GM23338 (cell line): ENCODE measurements around the gene APOL2.

Experiments used
- EZH2 ChIP-seq: fragments of 200-600 bp; sonication (generic); IDR thresholded peaks from one replicate; pipeline ENCODE4 v1.8.0; 2017; ENCODE audit warnings: antibody characterized with exemption, mild to moderate bottlenecking, low read depth; ENCODE audit not compliant: unreplicated experiment
- EZH2phosphoT487 ChIP-seq: fragments of 200-600 bp; sonication (generic); IDR thresholded peaks from one replicate; pipeline ENCODE4 v1.8.1; 2018; ENCODE audit warnings: antibody characterized with exemption; ENCODE audit not compliant: unreplicated experiment
- JUNB ChIP-seq: IDR thresholded peaks from one replicate; pipeline ENCODE4 v1.6.1; 2016; ENCODE audit warnings: antibody characterized with exemption; ENCODE audit not compliant: unreplicated experiment
- NANOG ChIP-seq: IDR thresholded peaks from 2 replicates; pipeline ENCODE4 v1.6.1; 2016; ENCODE audit warnings: antibody characterized with exemption, borderline replicate concordance
- POLR2AphosphoS5 ChIP-seq: IDR thresholded peaks from 2 replicates; pipeline ENCODE4 v1.6.1; 2016; ENCODE audit warnings: antibody characterized with exemption, low read depth
- ZNF114 ChIP-seq: fragments of 250-450 bp; sonication (Bioruptor Pico); IDR thresholded peaks from 2 replicates; pipeline ENCODE4 v1.5.0; 2020; ENCODE audit warnings: mild to moderate bottlenecking, moderate library complexity
- TF ChIP-seq, protein P1 (sequence below), 2 experiments: fragments of 200-600 bp in 1 of 2; sonication (generic) in 1 of 2; conservative IDR thresholded peaks; 2 replicates each; pipeline versions ENCODE4 v1.5.1 to v1.6.1; 2016 to 2017; ENCODE audit warnings: antibody characterized with exemption in 2 of 2, low read depth in 2 of 2, mild to moderate bottlenecking in 2 of 2, moderate library complexity in 1 of 2
- TF ChIP-seq, protein P2 (sequence below): IDR thresholded peaks from one replicate; pipeline ENCODE4 v1.6.1; 2018; ENCODE audit warnings: antibody characterized with exemption; ENCODE audit not compliant: unreplicated experiment

DNA sequence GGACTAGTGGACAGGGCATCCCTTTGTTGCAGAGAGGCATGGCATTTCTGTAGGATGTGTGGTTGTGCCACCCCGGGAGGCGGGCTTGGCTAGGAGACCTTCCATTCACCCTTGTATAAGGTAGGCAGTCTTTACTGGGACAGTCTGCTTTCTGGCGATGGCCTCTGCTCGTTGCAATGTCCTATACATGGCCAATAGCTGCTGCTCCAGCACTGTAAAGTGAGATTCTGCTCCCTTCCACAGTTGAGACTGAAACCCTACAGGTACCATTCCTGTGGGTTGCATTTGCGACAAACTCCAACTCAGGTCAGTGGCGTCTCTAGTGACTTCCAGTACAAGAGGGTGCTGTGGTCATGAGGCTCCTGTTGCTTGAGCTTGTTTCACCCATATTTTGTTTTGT lies 58.4 kb downstream of the APOL2 start:
- TF ChIP-seq, protein P1, sequence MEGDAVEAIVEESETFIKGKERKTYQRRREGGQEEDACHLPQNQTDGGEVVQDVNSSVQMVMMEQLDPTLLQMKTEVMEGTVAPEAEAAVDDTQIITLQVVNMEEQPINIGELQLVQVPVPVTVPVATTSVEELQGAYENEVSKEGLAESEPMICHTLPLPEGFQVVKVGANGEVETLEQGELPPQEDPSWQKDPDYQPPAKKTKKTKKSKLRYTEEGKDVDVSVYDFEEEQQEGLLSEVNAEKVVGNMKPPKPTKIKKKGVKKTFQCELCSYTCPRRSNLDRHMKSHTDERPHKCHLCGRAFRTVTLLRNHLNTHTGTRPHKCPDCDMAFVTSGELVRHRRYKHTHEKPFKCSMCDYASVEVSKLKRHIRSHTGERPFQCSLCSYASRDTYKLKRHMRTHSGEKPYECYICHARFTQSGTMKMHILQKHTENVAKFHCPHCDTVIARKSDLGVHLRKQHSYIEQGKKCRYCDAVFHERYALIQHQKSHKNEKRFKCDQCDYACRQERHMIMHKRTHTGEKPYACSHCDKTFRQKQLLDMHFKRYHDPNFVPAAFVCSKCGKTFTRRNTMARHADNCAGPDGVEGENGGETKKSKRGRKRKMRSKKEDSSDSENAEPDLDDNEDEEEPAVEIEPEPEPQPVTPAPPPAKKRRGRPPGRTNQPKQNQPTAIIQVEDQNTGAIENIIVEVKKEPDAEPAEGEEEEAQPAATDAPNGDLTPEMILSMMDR (conservative IDR thresholded peaks at IDR 0.05; ENCODE audit: low read depth in 2 of 2), result no peak
- TF ChIP-seq POLR2AphosphoS5 (no peak), NANOG (no peak), ZNF114 (CRISPR knock-in tag) (no peak), EZH2phosphoT487 (no peak), EZH2 (no peak), JUNB (no peak)
- TF ChIP-seq, protein P2, sequence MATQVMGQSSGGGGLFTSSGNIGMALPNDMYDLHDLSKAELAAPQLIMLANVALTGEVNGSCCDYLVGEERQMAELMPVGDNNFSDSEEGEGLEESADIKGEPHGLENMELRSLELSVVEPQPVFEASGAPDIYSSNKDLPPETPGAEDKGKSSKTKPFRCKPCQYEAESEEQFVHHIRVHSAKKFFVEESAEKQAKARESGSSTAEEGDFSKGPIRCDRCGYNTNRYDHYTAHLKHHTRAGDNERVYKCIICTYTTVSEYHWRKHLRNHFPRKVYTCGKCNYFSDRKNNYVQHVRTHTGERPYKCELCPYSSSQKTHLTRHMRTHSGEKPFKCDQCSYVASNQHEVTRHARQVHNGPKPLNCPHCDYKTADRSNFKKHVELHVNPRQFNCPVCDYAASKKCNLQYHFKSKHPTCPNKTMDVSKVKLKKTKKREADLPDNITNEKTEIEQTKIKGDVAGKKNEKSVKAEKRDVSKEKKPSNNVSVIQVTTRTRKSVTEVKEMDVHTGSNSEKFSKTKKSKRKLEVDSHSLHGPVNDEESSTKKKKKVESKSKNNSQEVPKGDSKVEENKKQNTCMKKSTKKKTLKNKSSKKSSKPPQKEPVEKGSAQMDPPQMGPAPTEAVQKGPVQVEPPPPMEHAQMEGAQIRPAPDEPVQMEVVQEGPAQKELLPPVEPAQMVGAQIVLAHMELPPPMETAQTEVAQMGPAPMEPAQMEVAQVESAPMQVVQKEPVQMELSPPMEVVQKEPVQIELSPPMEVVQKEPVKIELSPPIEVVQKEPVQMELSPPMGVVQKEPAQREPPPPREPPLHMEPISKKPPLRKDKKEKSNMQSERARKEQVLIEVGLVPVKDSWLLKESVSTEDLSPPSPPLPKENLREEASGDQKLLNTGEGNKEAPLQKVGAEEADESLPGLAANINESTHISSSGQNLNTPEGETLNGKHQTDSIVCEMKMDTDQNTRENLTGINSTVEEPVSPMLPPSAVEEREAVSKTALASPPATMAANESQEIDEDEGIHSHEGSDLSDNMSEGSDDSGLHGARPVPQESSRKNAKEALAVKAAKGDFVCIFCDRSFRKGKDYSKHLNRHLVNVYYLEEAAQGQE, result no peak
